ENCODE results near the gene COL25A1.

The COL25A1 gene

GRCh38 chr4:109214622-109215301 lies 87.7 kb downstream of the COL25A1 start:
- FAIRE-seq = no peak

GRCh38 chr4:109213056-109213455 lies 89.4 kb downstream of the COL25A1 start:
- FAIRE-seq = no peak

GRCh38 chr4:109211671-109212070 lies 90.8 kb downstream of the COL25A1 start:
- FAIRE-seq = no peak

- no peak for FAIRE-seq
Measured at GRCh38 chr4:109209647-109210046, 92.8 kb downstream of the COL25A1 start.

GRCh38 chr4:109207898-109208297 lies 94.6 kb downstream of the COL25A1 start:
- no peak for FAIRE-seq

DNA sequence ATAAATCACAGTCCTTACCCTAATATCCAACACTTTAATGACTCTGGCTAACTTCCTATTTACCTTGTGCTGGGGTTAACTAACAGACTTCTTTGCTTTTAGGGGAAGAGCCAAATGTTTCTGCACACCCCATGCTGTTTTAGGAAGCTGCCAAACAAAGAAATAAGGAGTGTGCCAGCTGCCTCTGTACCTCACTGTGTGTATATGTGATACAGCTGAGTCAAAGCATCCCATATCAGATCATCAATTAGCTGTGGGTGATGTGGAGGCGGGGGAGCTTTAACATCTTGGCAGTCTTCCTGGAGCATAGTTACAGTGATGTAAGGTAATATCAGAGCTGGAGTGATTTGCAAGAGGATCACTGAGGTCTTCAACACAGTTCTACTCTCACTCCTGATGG lies 95.4 kb downstream of the COL25A1 start:
- FAIRE-seq = no peak

DNA sequence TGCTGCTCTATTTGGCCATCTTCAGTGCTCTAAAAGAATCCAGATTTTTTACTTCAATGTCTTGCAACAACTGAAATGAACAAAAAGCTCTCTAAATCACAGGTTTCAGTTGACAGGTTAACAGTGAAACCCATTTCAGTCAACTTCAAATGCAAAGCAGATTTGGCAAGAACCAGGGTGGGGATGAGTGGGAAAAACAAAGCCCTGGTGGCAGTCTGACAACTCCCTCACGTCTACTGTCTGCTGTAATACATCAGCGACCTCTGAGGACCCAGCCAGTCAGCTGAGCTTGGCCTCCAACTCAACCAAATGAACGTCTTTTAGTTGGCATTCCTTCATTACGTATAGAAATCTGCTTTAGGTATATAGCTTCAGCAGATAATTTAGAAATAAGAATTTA lies 95.8 kb downstream of the COL25A1 start:
- no peak for FAIRE-seq

GRCh38 chr4:109205186-109205585 lies 97.3 kb downstream of the COL25A1 start:
- FAIRE-seq = no peak

DNA sequence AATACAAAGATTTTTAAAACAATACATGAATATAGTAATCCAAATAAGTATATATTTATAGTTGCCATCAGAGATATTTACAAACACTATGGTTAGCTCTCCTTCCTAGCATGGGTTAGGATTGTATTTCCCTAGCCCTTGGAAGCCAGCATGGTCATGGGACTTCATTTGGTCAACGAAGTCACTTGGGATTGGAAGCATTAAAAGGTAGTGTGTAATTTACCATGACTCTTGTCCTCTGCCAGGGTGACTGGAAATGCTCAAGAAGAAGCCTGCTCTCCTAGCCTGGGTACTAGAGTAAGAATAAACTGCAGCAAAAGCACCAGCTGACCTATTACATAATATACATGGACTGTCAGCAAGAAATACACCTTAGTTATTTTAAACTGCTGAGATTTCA lies 102.9 kb downstream of the COL25A1 start:
- no peak for FAIRE-seq

- FAIRE-seq = no peak
Measured at GRCh38 chr4:109195646-109196045, 106.8 kb downstream of the COL25A1 start.

GRCh38 chr4:109191216-109191615 lies 111.2 kb downstream of the COL25A1 start:
- no peak for FAIRE-seq

DNA sequence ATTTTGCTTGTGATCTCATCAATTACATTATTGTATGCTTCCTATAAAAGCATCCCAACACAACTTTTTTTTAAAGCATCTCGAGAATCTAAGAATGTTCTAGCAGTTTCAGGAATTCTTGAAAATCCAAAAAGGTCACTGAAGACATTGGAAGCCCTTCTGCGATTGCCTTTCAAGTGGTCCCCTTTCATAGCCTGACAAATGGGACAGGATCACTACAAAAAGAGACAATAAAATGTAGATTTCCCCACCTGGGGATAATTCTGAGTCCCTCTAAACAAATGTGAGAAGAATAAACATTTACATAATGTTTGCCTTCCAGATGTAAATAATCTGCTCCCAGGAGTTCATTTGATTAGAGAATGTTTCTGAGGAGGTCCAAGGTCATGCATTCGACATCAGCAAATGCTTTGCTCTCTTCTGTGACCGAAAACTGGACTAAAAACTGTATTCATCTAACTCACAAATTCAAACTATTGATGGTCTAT lies 116.0 kb downstream of the COL25A1 start:
- FAIRE-seq = no peak

DNA sequence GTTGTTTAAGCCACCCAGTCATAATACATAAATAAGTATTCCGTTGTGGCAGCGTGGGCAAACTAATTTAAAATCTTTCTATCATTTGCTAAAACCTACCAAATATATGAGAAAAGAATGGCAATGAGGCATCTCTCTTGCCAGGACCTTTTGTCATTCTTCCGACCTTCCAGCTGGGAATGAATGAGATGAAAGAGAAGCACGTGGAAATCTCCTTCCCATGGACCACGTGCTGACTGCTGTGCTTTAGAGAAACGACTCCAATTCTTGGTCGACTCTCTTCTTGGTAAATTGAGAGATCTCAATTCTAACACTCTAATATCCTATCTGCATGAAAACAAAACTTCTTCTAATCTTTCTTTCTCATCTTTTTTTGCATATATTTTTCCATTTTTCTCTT lies 116.5 kb downstream of the COL25A1 start:
- FAIRE-seq = no peak

GRCh38 chr4:109185548-109185947 lies 116.9 kb downstream of the COL25A1 start:
- no peak for FAIRE-seq

- FAIRE-seq = no peak
Measured at GRCh38 chr4:109184491-109184961, 117.9 kb downstream of the COL25A1 start.

DNA sequence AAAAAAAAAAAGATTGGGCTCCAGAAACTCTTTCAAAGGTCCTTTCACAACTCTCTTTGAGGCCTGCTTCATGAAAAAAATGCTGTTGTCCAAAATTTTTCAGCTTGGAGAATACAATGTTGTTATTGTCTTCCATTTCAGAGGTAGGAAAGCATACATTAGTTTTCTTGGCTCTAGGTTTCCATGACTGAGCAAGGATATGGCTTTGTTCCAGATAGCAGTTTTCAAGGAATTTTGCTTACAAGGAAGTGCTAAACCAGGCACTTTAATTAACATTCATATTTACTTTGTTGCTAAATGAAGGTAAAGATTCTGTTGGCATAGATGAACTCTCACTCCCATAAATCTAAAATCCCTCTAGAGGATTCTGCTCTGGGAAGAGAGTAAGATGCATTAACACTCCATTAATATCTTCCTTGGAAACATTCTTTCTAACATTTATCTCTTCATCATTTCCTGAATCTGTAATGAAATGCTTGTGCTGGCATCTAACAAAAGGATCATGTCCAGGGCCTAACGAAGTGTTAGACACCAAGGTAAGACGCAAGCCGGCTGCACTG lies 118.4 kb downstream of the COL25A1 start:
- FAIRE-seq = no peak

- FAIRE-seq = no peak
Measured at GRCh38 chr4:109182696-109183095, 119.8 kb downstream of the COL25A1 start.

GRCh38 chr4:109179061-109179460 lies 123.4 kb downstream of the COL25A1 start:
- no peak for FAIRE-seq

GRCh38 chr4:109177096-109177810 lies 125.2 kb downstream of the COL25A1 start:
- FAIRE-seq = no peak

DNA sequence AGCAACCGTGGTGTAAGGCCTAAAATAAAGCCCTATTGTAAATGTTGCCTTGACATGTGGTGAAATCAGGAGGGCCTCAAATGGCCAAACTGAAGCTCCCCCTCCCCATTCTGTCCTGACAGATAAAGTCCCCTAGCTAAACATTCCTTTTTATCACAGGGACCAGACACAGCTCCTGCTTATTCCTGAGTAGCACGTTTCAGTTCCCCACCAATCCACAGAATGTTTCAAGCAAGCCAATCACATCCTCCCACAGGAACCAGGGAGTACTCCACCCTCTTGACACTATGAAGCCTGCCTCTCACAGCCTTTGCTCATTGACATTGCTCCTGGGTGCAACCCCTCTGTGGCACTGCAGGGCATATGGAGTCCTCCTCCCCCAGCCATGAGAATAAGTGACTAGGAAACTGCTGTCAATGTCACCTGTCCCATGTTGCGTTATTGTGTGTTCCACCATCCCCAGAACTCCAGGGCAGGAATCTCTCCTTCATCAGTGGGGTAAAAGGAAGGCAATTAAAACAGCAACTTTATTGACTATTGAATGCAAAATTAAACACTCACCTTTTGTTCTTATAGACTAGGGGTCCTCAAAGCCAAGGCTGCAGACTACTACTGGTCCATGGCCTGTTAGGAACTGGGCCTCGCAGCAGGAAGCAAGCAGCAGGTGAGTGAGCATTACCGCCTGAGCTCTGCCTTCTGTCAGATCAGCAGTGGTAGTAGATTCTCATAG lies 128.1 kb downstream of the COL25A1 start:
- FAIRE-seq = no peak

GRCh38 chr4:109172301-109172700 lies 130.2 kb downstream of the COL25A1 start:
- FAIRE-seq = no peak

DNA sequence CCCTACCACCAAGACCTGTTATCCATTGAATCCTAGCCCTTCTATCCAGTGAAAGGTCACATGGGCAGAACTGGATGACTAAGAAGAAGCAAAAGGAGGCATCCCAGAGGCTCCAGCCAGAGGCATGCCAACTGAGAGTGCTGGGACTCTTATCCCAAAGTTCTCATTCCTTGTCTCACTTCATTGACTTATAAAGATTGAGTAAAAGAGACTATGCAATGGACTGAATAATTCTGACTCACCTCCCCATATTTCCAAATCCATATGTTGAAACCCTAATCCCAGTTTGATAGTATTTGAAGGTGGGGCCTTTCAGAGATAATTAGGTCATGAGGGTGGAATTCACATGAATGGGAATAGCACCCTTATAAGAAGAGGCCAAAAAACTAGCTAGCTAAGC lies 131.4 kb downstream of the COL25A1 start:
- no peak for FAIRE-seq

- FAIRE-seq = no peak
Measured at GRCh38 chr4:109169170-109169569, 133.3 kb downstream of the COL25A1 start.
